ENCODE data around the gene MICAL2.
A peak's percentile ranks its signal among the peaks of the same experiment; 100 is the strongest.

MICAL2 gene

DNA sequence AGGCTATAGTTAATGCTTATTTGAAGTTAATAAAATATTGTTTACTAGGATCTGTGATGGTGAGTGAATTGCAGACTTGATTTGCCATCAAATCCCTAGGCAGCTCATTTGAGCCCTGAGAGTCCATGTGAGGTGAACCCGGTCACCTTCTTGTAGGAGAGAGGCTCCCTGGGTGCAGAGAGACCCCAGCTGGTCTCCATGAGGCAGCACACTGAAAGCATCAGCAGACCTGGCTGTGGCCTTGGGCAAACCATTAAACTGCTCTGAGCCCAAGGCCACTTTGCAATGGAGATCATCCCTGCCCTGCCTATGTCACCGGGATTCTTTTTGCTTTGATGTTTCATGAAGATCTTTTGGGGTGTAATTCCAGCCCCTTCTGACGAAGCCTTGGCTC lies 125.2 kb downstream of the MICAL2 start:
- DNase-seq (ENCODE audit: low read depth, low spot score), result peak; percentile 44
- in situ Hi-C loops (cut with HindIII; ENCODE audit: low sequenced_read_pairs), result loop anchor here (10.0 kb wide), 1 partner anchor 151 kb away; no protein-coding TSS in a partner anchor
- TF ChIP-seq, protein P1, sequence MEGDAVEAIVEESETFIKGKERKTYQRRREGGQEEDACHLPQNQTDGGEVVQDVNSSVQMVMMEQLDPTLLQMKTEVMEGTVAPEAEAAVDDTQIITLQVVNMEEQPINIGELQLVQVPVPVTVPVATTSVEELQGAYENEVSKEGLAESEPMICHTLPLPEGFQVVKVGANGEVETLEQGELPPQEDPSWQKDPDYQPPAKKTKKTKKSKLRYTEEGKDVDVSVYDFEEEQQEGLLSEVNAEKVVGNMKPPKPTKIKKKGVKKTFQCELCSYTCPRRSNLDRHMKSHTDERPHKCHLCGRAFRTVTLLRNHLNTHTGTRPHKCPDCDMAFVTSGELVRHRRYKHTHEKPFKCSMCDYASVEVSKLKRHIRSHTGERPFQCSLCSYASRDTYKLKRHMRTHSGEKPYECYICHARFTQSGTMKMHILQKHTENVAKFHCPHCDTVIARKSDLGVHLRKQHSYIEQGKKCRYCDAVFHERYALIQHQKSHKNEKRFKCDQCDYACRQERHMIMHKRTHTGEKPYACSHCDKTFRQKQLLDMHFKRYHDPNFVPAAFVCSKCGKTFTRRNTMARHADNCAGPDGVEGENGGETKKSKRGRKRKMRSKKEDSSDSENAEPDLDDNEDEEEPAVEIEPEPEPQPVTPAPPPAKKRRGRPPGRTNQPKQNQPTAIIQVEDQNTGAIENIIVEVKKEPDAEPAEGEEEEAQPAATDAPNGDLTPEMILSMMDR (IDR thresholded peaks at IDR 0.05; ENCODE audit: low read depth, low read length), result peak; percentile 20
- H3K4me3 ChIP-seq (ENCODE audit: low read depth, low read length), result no peak overlapping the region

DNA sequence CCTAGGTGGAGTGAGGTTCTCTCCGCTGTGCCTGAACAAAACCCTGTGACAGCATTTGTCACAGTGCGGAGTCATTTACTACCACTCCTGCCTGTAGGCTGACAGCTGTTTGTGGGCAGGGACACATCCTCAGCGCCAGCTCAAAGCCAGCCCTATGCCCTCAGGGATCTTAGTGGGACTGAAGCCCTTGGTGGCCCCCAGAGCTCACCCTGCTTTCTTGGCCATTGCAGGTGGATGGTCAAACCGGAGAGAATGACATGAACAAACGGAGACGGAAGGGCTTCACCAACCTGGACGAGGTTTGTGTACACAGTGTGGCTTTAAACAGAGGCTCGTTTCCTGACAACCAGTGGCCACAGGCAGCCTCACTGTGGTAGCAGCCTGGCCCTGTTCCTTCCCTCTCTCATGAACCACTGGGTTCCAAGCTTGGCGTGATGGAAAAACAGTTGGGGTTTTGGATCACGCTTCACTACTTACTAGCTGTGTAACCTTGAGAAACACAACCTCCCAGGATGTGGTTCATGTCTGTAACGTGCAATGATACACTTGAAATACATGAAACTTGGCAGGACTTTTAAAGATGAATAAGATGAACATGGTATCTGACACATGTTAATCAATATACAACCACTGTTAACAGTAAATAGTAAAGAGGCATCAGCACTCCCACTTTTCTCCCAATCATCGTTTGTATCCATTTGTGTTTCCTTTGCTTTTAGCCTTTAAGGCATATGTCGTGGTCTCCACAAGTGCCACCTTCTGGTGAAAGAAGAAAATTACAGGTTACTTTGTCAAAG lies 125.8 kb downstream of the MICAL2 start:
- in situ Hi-C loops (cut with HindIII; ENCODE audit: low sequenced_read_pairs), result loop anchor here (10.0 kb wide), 1 partner anchor 151 kb away; no protein-coding TSS in a partner anchor
- no peak overlapping the region for H3K4me3 ChIP-seq (ENCODE audit: low read depth, low read length)
- TF ChIP-seq, protein P1 (IDR thresholded peaks at IDR 0.05; ENCODE audit: low read depth, low read length), result peak; percentile 59
- peak; percentile 85 for DNase-seq (ENCODE audit: low read depth, low spot score)

DNA sequence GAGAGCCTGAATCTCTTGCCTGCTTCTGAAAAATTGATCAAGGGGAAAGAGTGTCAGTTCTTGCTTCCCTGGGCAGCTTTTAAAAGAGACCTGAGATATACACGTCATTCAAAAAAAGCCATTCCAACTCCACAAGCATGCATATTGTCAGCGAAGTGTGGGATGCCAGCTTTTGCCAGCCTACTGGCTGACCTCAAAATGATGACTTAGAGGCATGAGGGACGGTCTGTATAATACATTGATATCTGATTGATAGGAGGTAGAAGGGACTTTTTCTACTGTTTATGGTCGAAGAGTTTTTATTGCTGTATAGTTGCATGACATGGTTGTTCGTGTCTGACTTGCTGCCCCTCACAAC lies 126.3 kb downstream of the MICAL2 start:
- TF ChIP-seq, protein P1 (IDR thresholded peaks at IDR 0.05; ENCODE audit: low read depth, low read length), result no peak
- in situ Hi-C loops (cut with HindIII; ENCODE audit: low sequenced_read_pairs), result loop anchor here (10.0 kb wide), 1 partner anchor 152 kb away; no protein-coding TSS in a partner anchor
- H3K4me3 ChIP-seq (ENCODE audit: low read depth, low read length), result no peak overlapping the region
- no peak for DNase-seq (ENCODE audit: low read depth, low spot score)

DNA sequence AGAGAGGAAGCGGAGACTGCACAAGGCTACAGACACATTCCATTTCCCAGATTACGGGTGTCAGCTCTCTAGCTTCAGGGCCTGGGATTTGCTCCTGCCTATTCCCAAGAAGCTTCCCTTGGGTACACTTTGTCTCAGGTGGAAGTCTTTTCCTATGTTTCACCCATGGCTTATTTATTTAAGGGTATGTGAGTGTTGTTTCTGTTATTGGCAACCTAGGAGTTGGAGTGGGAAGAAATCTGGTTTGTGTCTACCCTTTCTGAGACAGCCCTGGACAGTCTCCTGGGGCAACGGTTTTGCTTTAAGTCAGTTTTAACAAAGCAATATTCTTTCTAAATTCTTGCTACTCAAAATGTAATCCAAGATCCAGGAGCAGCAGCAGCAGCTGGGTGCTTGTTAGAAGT lies 127.0 kb downstream of the MICAL2 start:
- DNase-seq (ENCODE audit: low read depth, low spot score), result no peak
- in situ Hi-C loops (cut with HindIII; ENCODE audit: low sequenced_read_pairs), result loop anchor here (10.0 kb wide), 1 partner anchor 153 kb away; no protein-coding TSS in a partner anchor
- TF ChIP-seq, protein P1 (IDR thresholded peaks at IDR 0.05; ENCODE audit: low read depth, low read length), result no peak
- no peak overlapping the region for H3K4me3 ChIP-seq (ENCODE audit: low read depth, low read length)

DNA sequence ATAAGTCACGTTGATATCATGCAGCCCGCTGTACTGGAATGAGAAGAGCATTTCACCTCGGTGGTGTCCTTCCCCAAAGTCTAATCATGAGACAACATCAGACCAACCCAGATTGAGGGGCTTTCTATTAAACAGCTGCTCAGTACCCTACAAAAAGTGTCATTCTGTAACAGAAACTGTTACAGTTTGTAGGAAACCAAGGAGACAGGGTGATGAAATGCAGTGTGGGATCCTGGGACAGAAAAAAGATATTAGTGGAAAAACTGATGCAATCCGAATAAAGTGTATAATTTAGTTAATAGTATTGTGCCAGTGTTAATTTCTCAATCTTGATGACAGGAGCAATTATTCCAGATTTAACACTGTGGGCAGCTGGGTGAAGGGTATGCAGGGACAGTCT lies 128.0 kb downstream of the MICAL2 start:
- H3K4me3 ChIP-seq (ENCODE audit: low read depth, low read length), result no peak overlapping the region
- DNase-seq (ENCODE audit: low read depth, low spot score), result no peak
- TF ChIP-seq, protein P1 (IDR thresholded peaks at IDR 0.05; ENCODE audit: low read depth, low read length), result no peak
- in situ Hi-C loops (cut with HindIII; ENCODE audit: low sequenced_read_pairs), result loop anchor here (10.0 kb wide), 1 partner anchor 154 kb away; no protein-coding TSS in a partner anchor

DNA sequence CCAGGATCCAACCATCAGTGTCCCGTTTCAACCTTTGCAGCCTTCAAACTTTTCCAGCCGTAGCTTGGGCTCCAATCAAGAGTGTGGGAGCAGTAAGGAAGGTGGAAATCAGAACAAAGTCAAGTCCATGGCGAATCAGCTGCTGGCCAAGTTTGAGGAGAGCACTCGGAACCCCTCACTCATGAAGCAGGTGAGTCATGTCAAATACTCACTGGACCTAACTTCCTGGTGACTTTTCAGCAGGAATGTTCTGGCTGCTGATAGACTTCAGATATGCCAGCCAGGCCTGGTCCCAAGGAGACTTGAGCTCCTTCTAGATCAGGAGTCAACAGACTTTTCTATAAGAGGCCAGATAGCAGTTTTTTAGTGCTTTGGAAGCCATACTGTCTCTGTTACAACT lies 129.0 kb downstream of the MICAL2 start:
- no peak for DNase-seq (ENCODE audit: low read depth, low spot score)
- no peak overlapping the region for H3K4me3 ChIP-seq (ENCODE audit: low read depth, low read length)
- in situ Hi-C loops (cut with HindIII; ENCODE audit: low sequenced_read_pairs), result loop anchor here (10.0 kb wide), 1 partner anchor 155 kb away; no protein-coding TSS in a partner anchor
- TF ChIP-seq, protein P1 (IDR thresholded peaks at IDR 0.05; ENCODE audit: low read depth, low read length), result no peak
